Measurements from ENCODE around the gene TBC1D26.
"Not testable (repeated sequence)": the region's sequence is repeated elsewhere in the genome, so short reads cannot be mapped to it uniquely, and the experiment has no call there.

TBC1D26 gene

GRCh38 chr17:15744074-15744676 is 12.1 kb downstream of the TBC1D26 start:
- DNase-seq (ENCODE audit: low read depth), result no peak

DNA sequence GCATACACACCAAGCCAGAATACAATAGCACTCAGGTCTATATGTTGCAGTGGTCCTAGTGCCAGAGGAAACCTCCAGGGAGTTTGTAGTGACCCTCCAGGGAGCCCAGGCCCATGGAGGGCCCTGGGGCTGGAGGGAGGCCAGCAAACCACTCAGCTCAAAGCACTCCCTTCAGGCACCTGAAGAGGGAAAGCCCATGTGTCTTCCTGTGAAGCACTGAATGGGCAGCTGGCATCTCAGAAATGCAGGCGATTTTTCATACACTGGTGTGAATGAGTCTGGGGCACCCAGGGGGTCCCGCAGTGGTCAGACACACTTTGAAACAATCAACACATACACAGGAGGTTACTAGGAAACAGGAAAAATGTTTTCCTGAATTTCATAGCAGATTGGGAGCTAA is 12.8 kb downstream of the TBC1D26 start:
- DNase-seq (ENCODE audit: low read depth), result no peak

GRCh38 chr17:15749403-15749802 is 17.3 kb downstream of the TBC1D26 start:
- not testable (repeated sequence) for DNase-seq (ENCODE audit: low read depth)

GRCh38 chr17:15768865-15769533 is 36.9 kb downstream of the TBC1D26 start:
- DNase-seq (ENCODE audit: low read depth), result not testable (repeated sequence)

- DNase-seq (ENCODE audit: low read depth), result not testable (repeated sequence)
These were observed 38.6 kb downstream of the TBC1D26 start for GRCh38 chr17:15770679-15771078.

- no peak for DNase-seq (ENCODE audit: low read depth)
These were observed 44.8 kb downstream of the TBC1D26 start for GRCh38 chr17:15776871-15777270.

DNA sequence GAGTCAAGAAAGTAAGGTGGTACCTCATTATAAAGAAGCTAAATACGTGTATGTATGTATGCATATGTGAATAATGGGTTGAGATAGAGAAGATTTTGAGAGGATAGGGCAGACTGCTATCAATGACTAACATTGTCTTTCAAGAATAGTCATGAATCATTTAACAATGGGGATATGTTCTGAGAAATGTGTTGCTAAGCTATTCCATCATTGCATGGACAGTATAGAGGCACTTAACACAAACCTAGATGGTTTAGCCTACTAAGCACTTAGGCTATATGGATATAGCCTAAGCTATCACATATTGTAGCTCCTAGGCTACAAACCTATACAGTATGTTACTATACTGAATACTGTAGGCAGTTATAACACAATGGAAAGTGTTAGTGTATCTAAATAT is 45.2 kb downstream of the TBC1D26 start:
- DNase-seq (ENCODE audit: low read depth), result no peak

- no peak for DNase-seq (ENCODE audit: low read depth)
These were observed 45.6 kb downstream of the TBC1D26 start for GRCh38 chr17:15777717-15778116.

GRCh38 chr17:15779119-15779518 is 47.0 kb downstream of the TBC1D26 start:
- no peak for DNase-seq (ENCODE audit: low read depth)

DNA sequence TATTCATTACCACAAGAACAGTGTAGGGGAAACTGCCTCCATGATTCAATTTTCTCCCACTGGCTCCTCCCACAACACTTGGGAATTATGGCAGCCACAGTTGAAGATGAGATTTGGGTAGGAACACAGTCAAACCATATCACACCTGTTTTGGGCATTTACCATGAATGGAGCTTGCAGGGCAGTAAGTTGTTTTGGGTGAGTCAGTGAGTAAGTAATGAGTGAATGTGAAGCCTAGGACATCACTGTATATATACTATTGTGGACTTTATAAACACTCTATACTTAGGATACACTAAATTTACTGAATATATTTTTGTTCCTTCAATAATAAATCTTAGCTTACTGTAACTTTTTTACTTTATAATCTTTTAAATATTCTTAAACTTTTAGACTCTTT is 48.1 kb downstream of the TBC1D26 start:
- DNase-seq (ENCODE audit: low read depth), result no peak

DNA sequence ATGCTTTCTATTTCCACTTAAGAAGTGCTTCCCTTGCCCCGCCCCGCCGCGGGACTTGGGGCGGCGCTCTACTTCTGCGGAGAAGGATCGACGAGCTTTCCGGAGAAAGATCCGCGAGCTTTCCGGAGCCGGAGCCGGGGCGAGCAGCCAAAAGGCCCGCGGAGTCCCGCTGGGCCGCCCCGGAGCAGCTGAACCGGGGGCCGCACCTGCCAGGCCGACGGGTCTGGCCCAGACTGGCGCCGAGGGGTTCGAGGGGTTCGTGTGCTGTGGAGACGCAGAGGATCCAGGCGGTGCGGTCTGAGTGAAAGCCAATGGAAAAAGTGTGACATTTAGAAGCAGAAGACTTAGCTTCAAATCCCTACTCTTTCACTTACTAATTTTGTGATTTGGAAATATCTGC is 50.8 kb downstream of the TBC1D26 start:
- no peak for DNase-seq (ENCODE audit: low read depth)

- DNase-seq (ENCODE audit: low read depth), result no peak
These were observed 51.4 kb downstream of the TBC1D26 start for GRCh38 chr17:15783461-15783860.

DNA sequence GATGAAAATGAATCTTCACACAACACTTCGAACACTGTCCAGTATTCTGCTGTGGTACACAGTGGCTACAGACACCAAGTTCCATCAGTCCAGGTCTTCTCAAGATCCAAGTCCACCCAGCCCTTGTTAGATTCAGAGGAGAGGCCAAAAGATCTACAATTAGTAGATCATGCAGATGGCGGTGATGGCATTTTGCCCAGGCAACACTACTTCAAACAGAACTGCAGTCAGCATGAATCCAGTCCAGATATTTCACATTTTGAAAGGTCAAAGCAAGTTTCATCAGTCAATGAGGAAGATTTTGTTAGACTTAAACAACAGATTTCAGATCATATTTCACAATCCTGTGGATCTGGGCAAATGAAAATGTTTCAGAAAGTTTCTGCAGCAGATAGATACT is 52.3 kb downstream of the TBC1D26 start:
- not testable (repeated sequence) for DNase-seq (ENCODE audit: low read depth)

DNA sequence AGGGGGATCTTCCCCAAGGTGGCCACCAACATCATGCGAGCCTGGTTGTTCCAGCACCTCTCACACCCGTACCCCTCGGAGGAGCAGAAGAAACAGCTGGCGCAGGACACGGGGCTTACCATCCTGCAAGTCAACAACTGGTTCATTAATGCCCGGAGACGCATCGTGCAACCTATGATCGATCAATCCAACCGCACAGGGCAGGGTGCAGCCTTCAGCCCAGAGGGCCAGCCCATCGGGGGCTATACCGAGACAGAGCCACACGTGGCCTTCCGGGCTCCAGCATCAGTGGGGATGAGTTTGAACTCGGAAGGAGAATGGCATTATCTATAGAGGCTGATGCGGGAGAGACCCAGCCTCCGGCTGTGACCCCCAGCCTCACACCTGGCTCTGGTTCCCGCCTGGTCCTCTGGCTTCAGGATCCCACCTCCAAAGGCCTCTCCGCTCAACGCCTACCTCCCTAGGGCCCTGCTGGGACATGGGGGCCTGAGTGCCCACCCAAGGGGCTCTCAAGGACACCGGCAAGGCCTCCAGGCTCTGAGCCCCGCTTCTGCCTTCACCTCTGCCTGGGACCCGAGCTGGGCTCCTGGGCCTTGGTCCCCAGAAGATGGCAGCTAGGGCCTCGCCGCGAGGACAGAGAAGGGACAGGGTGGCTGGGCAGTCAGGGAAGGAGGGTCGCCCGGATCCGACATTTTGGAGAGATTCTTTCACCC is 55.4 kb downstream of the TBC1D26 start:
- not testable (repeated sequence) for DNase-seq (ENCODE audit: low read depth)

- not testable (repeated sequence) for DNase-seq (ENCODE audit: low read depth)
These were observed 56.3 kb downstream of the TBC1D26 start for GRCh38 chr17:15788365-15788764.
